CD4-positive, alpha-beta T cell treated with Interleukin-12 subunit alpha and Interleukin-12 subunit beta, for 1 hour (primary cell): Measurements from ENCODE around the gene ZNF831.

Source experiments
- DNase-seq: peaks from one replicate; pipeline ENCODE4 v3.0.0-alpha.2; 2020

The ZNF831 gene

GRCh38 chr20:59217173-59217572 lies 53.6 kb downstream of the ZNF831 start:
- no peak for DNase-seq

DNA sequence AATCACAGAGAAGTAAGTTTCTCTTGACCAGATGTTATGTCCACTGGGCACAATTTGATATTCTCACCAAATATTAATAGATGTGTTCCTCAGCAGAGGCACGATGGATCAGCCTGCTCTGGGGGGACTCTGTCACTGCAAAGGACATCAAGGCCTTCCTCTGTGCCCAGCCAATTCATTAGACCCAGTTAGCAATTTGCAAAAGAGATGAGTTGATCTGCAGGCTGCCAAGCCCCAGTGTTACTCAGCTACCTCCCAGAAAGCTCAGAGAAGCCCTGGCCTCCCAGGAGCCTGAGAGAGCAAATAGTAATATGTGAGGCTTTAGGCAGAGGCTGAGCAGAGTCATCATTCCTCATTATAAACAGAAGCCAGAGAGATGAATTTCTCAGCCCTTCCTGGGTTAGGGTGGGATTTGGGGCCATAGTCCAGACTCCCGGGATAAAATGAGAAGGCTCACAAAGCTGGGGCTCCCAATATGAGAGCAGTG lies 54.2 kb downstream of the ZNF831 start:
- DNase-seq: no peak

DNA sequence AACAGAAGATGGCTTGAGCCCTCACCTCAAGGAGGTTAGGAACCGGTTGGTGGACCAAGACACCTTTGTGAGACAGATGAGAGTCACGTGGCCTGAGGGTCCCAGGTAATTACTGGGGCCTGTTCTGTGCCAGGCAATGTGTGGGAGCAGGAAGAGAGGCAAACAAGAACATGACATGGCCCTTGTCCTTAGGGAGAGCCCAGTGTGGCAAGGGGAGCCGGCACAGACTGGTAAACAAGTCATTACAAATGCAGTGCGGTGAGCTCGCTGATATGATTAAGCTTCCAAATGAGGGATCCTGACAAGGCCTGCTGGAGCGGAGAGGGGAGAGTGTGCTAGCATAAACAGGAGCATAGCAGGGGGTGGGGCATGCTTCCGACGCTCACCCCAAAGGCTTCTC lies 55.6 kb downstream of the ZNF831 start:
- DNase-seq: no peak

DNA sequence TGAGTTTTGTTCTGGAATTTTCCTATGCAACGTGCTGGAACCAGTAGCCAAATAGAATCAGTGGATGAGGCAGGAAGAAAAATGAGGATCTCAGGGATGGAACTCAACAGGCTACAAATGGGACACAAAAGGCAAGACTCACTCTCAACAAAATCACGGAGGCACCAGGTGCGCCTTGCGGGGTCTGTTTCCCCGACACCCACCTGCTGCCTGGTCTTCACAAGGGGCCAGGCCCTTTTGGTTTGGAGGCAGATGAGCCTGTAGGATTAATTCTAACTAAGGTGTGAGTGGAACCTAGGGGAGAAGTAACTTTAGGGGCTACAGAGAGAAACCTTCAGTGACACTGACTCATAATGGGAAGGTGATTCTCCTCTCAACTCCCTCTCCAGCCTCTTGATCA lies 56.5 kb downstream of the ZNF831 start:
- no peak for DNase-seq

- DNase-seq: no peak
These were observed 57.6 kb downstream of the ZNF831 start for GRCh38 chr20:59221049-59221706.

GRCh38 chr20:59221707-59222252 lies 58.2 kb downstream of the ZNF831 start:
- no peak for DNase-seq

DNA sequence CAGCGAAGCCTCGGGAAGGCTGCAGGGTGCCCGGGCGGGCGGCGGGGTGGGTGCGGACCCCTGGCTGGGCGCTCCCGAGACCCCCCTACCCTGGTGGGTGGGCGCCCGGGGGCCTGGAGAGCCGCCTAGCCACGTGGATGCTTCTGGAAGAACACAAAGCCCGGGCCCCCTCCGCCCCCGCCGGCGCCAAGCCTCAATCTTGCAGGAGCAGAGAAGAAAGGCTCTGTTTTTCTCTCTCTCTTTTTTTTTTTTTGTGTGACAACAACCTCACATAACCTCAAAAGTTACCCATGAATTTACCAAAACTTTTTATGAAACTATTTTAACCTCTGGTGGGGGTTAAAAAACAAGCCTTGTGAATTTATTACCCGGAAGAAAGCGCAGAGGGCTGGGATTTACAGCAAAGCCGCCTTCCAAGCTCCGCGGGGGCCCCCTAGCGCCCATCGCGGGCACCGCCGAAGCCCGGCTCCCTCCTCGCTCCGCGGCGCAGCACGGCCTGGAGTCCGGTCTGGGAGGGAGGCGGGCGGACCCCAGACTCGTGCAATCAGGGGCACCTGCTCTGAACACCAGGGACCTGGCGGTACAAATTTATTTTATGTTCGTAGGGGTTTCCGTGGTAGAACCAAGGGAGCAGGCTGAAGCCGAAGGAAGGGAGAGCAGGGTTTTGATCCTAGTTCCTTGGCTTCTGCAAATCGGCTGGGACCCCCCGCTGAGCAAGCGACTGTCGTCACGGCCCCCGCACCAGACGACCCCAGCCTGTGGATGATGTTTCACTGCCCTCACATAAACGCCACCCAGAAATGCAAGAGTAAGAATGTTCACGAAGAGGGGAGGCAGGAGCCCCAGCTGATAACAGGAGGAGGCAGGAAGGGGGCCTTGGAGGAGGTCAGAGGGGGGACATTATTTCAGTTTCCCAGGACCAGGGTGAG lies 58.9 kb downstream of the ZNF831 start:
- peak; percentile 78 for DNase-seq

- no peak for DNase-seq
These were observed 59.6 kb downstream of the ZNF831 start for GRCh38 chr20:59223182-59223601.

- no peak for DNase-seq
These were observed 60.1 kb downstream of the ZNF831 start for GRCh38 chr20:59223750-59224149.

DNA sequence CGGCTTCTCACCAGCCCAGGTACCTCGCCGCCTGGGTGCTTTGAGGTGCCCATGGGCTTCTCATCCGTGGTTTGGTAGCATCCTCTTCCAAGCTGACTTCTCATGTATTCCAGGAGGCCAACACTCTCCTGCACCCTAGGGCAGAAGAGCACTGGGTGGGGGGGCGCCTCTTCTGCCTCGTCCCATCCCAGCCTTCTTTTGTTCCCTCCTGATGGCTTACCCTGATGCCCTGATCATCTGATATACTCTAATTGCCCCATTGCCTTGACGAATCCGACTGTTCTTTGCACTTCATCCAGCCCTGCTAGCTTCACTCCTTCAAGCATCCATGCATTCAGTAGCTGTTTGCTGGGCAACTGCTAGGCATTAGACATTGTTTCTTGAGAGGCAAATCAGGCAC lies 60.6 kb downstream of the ZNF831 start:
- DNase-seq: no peak

GRCh38 chr20:59230385-59230784 lies 66.8 kb downstream of the ZNF831 start:
- no peak for DNase-seq

- no peak for DNase-seq
These were observed 67.6 kb downstream of the ZNF831 start for GRCh38 chr20:59231124-59231804.

DNA sequence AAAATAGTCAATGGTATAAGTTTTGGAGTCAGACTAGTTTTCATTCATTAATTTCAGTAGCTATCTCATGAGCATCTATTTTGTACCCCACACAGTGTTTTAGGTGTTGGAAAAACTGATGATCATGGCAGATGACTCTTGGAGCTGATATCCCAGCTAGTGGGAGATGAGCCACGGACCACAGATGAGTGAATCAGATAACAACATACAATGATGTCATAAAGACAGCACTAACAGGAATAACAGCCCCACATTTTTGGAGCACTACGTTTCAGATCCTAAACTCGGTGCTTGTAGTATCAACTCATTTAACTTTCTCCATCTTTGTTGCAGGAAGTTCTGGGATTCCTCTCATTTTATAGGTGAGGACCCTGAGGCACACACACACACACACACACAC lies 69.0 kb downstream of the ZNF831 start:
- no peak for DNase-seq

GRCh38 chr20:59235226-59235625 lies 71.6 kb downstream of the ZNF831 start:
- DNase-seq: peak; percentile 15

DNA sequence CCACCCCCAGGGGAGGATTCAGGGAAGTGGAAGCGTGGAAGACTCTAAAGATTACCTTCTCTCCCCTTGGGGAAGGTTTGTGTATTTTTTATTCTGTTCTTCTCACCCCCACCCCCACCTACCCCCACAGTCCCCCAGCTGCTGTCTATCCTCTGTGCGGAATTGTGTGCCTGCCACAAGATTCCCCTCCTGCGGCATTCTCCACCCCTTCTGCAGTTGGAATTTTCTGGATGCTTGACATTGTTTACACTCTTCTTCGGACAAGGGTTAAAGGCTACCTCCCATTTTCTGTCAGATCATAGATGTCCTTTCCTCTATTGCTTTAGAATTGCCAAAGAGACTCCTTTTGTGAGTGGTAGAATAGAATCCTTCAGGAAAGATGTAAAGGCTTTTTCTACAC lies 76.4 kb downstream of the ZNF831 start:
- no peak for DNase-seq

DNA sequence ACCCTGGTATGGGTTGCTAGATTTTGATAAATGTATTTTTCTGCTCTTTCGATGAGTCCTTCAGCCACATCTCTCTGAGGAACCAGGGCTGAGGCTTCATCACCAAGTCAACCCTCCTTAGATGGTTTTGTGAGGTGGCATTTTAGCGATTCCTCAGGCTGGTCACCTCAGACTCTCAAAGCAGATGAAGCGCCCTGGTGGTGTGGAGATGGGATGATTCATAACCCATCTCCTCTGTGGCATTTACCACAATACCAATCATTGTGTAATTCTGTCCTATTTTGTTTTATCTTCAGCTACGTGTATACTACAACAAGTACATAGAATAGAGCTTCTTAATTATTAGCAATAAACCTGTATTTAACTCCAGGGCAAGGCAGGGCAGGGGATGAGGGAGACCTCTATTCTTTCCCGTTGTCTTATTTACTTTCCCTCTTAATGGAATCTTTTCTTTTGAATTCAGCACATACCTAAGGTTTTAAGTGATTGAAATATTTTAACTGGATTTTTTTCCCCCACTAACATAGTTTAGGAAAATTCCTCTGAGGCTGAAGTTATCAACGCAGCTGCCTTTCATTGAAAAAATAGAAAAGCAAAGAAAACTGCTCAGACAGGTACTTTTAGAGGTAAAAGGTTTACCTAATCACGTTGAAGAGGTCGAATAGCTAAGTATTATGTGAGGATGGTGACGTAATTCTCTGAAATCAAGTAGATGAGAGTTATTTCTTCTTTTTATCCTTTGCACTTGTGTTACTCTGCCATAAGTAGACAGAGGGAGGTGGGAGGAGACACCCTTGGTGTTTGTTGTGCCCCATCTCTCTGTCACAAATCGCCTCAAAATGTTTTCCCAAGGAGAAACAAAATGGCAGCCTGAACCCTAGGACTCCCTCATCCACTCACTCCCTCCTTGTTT lies 79.3 kb downstream of the ZNF831 start:
- DNase-seq: peak; percentile 9

GRCh38 chr20:59246691-59247400 lies 83.2 kb downstream of the ZNF831 start:
- no peak for DNase-seq

DNA sequence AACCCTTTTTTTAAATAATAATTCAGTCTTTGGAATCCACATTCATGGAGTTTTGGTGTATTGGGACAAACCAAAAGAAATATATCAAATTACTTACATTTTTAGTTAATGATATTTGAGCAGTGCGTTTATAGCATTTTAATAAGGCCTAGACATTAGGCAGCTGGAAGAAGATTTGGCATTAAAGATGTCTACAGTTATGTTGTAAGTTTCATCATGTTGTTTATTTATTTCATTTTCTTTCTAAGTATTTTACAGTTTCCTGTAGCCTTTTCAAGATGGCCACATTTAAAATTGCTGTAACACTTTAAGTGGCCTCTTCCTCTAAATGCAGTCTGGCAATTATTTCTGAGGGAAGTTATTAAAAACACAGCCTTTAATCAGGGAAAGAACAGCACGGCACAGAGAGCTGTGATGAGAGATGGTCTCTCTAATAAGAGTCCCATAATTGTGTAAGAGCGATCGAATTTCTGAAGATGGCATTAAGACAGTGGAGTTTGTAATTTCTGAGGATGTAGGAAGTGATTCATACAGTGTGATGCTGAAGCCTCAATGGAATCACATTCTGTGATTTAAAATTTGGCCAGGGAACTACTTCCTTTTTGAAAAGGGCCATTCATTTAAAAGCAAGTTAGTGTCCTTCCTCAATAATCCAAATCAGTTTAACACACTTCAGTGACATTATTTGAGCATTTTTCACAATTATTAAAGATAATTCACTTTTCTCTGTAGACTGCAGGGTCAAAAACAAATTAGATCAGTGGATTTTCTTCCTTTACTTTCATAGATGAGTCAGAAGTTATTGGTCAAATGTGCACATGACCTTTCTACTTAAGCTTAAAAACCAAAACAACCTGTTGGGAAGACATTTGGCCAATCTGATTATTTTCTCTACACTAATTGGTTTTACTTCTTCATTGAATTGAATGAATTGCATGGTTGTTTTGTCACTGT lies 84.4 kb downstream of the ZNF831 start:
- DNase-seq: no peak

DNA sequence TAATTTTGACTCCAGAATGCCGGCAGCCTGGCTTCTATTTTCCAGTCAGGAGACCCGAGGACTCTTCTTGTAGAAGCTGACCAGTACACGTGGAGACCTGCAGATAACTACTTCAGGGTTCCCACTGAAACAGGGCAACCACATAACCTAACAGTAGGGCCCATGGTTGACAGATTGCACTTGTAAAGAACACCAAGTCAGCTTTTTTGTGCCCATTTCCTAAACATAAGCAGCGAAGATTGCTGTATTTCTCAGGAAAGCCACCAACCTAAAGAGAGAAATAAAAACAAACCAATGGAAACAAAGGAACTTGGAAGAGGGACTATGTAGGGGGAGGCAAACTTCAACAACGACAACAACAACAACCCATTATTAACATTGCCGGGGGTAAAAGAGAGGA lies 86.7 kb downstream of the ZNF831 start:
- no peak for DNase-seq

- DNase-seq: peak; percentile 48
These were observed 89.7 kb downstream of the ZNF831 start for GRCh38 chr20:59253325-59253724.
